SK-MEL-5 (cell line): ENCODE measurements around the gene SDHC. TPM values are rescaled to one million over a fixed set of nuclear protein-coding genes. Genes with fewer than 3 reads are reported as not detected.
A peak's percentile ranks its signal among the peaks of the same experiment; 100 is the strongest.
"Not testable (repeated sequence)": the region's sequence is repeated elsewhere in the genome, so short reads cannot be mapped to it uniquely, and the experiment has no call there.

Source experiments
- DNase-seq: peaks from one replicate; pipeline ENCODE4 v3.0.0-alpha.2; 2016; ENCODE audit warnings: low read depth, low spot score
- in situ Hi-C: cut with HindIII; loops from 2 replicates; pipeline ENCODE4 v1.10.0; 2016; ENCODE audit warnings: low sequenced_read_pairs, high pct_unique_total_duplicates, low pct_unique_long_range_greater_than_20kb
- small RNA-seq, 2 experiments: library from RNA; depleted of rRNA; stranded (forward); fragments of <200 nt; gene quantifications; one replicate each; pipeline ENCODE3, GENCODE V24; 2014
- total RNA-seq: library from RNA; depleted of rRNA; stranded (reverse); fragments of >200 nt; shearing (Covaris generic); gene quantifications from 2 replicates; pipeline ENCODE4 v1.2.3, GENCODE V29; 2014; rRNA removed

Gene SDHC
- total RNA-seq, 1 experiment from 2014 or later: 36.6 TPM

DNA sequence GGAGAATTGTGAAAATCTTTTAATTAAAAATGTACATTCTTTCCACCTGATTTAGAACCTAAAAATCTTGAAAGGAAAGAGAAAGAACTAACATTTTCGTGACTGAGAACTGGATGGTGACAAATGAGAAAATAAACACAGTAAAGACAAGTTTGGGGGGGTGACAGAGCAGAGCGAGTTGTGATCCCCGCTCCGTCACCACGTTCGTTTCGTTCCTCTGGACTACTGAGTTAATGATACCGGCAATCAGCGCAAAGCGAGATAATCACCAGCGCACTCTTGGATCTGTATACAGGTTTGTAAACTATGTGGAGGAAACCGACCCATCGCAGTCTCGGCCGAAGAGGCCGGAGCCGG, 84.7 kb downstream of the SDHC start:
- in situ Hi-C loops: loop anchor here (25.0 kb wide), 1 partner anchor 187 kb away; the partner anchor contains the start of genes APOA2, FCER1G and NDUFS2
- no peak for DNase-seq

DNA sequence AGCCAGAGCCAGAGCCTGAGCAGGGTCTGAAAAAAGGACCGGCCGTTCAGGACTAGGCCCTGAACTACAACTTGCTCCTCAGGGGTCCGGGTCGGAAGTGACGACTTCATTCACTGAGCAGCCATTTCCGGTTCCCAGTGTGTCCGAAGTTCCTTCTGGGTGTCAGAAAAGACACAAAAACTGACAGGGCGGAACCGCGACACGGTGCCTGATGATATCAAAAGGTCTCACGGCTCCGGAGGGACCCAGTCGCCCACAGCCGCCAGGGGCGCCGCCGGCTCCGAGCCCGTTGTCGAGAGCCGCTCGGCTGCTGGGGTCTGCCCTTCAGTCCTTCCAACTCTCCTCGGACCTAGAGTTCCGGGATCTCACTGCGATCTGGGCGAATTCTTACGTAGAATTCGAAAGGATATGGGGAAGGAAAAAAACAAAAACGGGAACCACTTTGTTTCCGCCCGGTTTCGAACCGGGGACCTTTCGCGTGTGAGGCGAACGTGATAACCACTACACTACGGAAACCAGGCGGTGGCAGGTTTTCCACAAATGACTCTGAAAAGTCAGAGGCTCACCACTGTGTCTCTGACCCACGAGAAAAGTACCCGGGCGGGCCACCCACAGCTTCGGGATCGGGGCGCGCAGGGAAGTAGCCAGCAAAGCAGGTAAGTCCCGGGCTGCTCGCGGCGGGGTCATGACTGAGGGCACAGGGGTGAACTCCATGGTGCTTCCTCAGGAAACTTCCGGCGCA, 85.2 kb downstream of the SDHC start:
- DNase-seq: peak; percentile 94
- in situ Hi-C loops: loop anchor here (25.0 kb wide), 1 partner anchor 187 kb away; the partner anchor contains the start of genes APOA2, FCER1G and NDUFS2

- no peak for DNase-seq
- in situ Hi-C loops: no loop called here
Measured at GRCh38 chr1:161402446-161402845, 88.3 kb downstream of the SDHC start.

GRCh38 chr1:161404051-161404597, 89.9 kb downstream of the SDHC start:
- in situ Hi-C loops: no loop called here
- DNase-seq: no peak

DNA sequence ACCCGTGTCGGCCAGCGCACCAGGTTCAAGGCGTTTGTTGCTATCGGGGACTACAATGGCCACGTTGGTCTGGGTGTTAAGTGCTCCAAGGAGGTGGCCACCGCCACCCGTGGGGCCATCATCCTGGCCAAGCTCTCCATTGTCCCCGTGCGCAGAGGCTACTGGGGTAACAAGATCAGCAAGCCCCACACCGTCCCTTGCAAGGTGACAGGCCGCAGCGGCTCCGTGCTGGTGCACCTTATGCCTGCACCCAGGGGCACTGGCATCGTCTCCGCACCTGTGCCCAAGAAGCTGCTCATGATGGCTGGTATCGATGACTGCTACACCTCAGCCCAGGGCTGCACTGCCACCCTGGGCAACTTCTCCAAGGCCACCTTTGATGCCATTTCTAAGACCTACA, 92.4 kb downstream of the SDHC start:
- DNase-seq, in situ Hi-C loops: not testable (repeated sequence)

- no peak for DNase-seq
- in situ Hi-C loops: no loop called here
Measured at GRCh38 chr1:161407451-161407985, 93.3 kb downstream of the SDHC start.

DNA sequence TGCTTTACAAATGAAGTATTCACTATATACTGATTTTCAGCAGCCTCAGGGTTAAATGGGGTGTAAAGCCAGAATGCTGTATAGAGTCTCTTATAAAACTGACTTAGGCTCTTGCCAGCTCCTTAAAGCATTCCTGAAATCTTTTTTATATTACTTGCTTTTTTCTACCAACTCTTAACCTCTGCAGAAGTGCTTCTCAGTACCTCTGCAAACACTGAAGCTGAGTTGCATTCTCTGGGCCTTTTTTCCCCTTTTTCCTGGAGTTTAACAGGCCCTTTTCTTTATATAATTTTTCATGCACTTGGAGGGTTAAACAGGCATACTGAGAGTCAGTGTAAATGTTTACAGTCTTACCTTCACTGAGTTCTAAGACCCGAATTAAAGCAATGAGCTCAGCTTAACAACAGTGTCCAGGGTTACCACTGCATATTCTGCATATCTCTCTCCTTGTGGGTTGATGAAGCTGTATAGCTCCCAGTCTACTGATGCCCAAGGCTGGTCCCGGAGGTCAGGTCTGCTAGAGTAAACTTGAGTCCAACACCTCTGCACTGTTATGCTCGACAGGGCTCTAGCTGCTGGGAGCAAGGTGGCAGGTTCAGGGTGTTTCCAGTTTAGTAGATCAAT, 94.4 kb downstream of the SDHC start:
- DNase-seq: no peak
- in situ Hi-C loops: no loop called here

DNA sequence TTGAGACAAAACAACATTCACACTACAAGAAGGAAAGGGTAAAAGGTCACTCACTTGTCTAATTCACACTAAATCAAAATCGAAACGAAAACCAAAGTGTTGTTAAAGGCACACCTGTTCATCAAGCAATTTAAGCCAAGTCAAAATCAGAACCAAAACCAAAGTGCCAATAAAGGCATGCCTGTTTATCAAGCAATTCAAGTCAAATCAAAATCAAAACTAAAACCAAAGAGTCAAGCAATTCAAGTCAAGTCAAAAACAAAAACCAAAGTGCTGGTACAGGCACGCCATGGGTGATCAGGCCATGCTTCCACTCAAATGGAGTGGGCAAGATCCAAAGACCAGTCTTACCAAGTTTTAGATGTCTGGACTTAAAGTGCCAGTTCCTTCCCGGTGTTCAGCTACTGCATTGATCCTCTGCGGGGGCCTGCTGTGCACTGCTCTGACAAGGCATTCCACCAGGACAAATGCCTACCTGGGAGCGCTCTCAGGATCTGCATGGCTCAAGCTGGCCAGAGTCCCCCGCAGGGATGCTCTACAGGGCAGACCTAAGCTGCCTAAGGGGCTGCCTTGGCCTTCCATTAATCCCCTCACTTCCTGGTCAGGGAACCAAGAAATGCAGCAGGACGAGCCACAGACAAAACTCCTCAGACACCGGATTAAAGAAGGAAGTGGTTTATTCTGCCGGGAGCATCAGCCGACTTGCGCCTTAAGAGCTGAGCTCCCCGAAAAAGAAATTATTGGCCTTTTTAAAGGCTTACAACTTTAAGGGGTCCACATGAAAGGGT, 95.9 kb downstream of the SDHC start:
- in situ Hi-C loops, DNase-seq: not testable (repeated sequence)

DNA sequence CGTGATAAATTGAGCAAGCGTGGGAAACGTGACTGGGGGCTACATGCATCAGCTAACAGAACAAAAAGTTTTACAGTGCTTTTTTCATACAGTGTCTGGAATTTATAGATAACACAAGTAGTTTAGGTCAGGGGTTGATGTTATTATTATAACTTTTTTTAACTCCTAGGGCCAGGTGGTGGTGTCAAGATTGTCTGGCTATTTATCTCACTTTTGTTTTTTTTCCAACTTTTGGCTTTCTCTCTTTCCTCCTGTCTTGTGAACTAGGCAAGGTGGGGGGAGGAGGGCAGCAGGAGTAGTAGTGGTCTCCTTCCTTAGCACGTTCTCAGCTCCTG, 96.4 kb downstream of the SDHC start:
- DNase-seq, in situ Hi-C loops: not testable (repeated sequence)

Small RNAs within 50 kb of the gene (small RNA-seq; reads per million reads assigned to genes)
- gene AL592295.2 (0 reads per million in 2 experiments), gene RNU6-481P (0 reads per million in 2 experiments)

Other genes starting within 250 kb of the SDHC start
- not detected in 2 replicates for gene ARHGAP30, start 244.5 kb upstream of the SDHC start, total RNA-seq
- gene NECTIN4, start 224.8 kb upstream of the SDHC start, total RNA-seq: 0.11 and 0.21 TPM in 2 replicates
- gene KLHDC9, start 216.0 kb upstream of the SDHC start, total RNA-seq: not detected in 2 replicates
- gene PFDN2, start 196.3 kb upstream of the SDHC start, total RNA-seq: 84.1 and 92.3 TPM in 2 replicates
- gene NIT1, start 196.3 kb upstream of the SDHC start, total RNA-seq: 23.5 and 27.2 TPM in 2 replicates
- gene DEDD, start 181.7 kb upstream of the SDHC start, total RNA-seq: 18.8 and 22.8 TPM in 2 replicates
- gene UFC1, start 160.4 kb upstream of the SDHC start, total RNA-seq: 87.4 and 89.2 TPM in 2 replicates
- gene USP21, start 154.9 kb upstream of the SDHC start, total RNA-seq: 4.0 and 4.7 TPM in 2 replicates
- gene PPOX, start 148.0 kb upstream of the SDHC start, total RNA-seq: 11.1 and 13.8 TPM in 2 replicates
- 53.9 and 55.9 TPM in 2 replicates for gene B4GALT3, start 136.9 kb upstream of the SDHC start, total RNA-seq
- 0.03 TPM in 1 of 2 replicates, not detected in the other for gene ADAMTS4, start 115.3 kb upstream of the SDHC start, total RNA-seq
- gene NDUFS2, start 112.0 kb upstream of the SDHC start, total RNA-seq: 134 and 147 TPM in 2 replicates
- gene FCER1G, start 99.1 kb upstream of the SDHC start, total RNA-seq: 2.6 TPM in 1 of 2 replicates, not detected in the other
- not detected in 2 replicates for gene APOA2, start 90.8 kb upstream of the SDHC start, total RNA-seq
- gene TOMM40L, start 88.3 kb upstream of the SDHC start, total RNA-seq: 11.3 and 11.7 TPM in 2 replicates
- not detected in 2 replicates for gene NR1I3, start 76.2 kb upstream of the SDHC start, total RNA-seq
- not detected in 2 replicates for gene PCP4L1, start 55.6 kb upstream of the SDHC start, total RNA-seq
- 3.4 and 3.6 TPM in 2 replicates for gene MPZ, start 4.4 kb upstream of the SDHC start, total RNA-seq
- not detected in 2 replicates for gene CFAP126, start 53.5 kb downstream of the SDHC start, total RNA-seq
- gene FCGR2A, start 191.1 kb downstream of the SDHC start, total RNA-seq: 57.4 and 59.7 TPM in 2 replicates
- gene HSPA6, start 210.2 kb downstream of the SDHC start, total RNA-seq: 4.2 and 4.8 TPM in 2 replicates
- not detected in 2 replicates for gene FCGR3A, start 235.4 kb downstream of the SDHC start, total RNA-seq